ENCODE measurements around the gene KPNA3.
"Not testable (repeated sequence)": the region's sequence is repeated elsewhere in the genome, so short reads cannot be mapped to it uniquely, and the experiment has no call there.

KPNA3 gene

DNA sequence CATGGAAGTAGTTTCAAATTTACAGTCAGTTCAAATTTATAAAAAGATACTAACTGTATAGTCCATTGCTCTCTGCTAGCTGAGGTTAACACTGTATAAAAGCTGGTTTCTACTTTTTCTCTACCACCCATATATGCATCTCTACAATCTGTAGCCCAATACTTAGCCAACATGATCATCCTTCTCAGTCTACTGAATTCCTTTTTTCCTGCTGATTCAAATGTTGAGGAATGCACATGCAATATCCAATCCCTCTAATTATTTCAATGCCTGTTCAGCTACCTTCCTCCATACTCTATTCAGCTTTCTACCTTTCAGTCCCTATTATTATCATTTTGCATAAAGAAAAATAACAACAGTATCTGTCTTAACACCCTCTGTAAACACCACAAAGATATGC is 15.6 kb downstream of the KPNA3 start:
- H3K4me1 ChIP-seq (ENCODE audit: insufficient read depth, low read length), result no peaks in the 10 kb centered on the region
- H3K27me3 ChIP-seq (ENCODE audit: control insufficient read depth in 1 of 2, insufficient read depth in 2 of 2, low read length in 2 of 2), result no peaks in the 10 kb centered on the region
- H3K4me3 ChIP-seq (ENCODE audit: low read depth in 1 of 2, low read length in 2 of 2), result no peak overlapping the region
- H3K27ac ChIP-seq (ENCODE audit: low read depth, low read length), result no peak overlapping the region
- no peak overlapping the region for H3K9ac ChIP-seq (ENCODE audit: low read length)
- H3K36me3 ChIP-seq (ENCODE audit: insufficient read depth, low read length), result no peaks in the 10 kb centered on the region
- H3K9me3 ChIP-seq (ENCODE audit: low read length), result no peaks in the 10 kb centered on the region

DNA sequence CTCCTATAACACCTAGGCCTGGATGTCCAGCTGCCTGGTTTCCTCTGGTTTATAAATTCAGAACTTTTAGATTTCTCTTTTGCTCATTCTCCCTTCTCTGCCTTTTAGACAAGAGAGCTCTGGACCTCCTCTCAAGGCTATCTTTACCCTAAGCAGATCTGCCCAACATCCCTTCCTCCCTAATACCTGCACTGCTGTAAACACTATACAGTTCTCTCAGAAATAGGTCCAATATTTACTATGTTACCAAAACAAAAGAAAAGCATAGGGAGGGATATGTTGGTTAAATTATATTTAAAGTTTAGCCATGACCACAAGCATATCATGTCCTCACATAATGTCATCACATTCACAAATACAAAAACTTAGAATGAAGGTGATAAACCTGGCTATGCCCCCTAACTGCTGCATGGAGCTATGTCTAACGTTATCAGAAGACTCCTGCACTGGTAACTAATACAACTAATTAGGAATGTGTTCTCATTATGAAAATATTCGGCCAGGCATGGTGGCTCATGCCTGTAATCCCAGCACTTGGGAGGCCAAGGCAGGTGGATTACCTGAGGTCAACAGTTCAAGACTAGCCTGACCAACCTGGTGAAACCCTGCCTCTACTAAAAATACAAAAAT is 18.0 kb downstream of the KPNA3 start:
- no peak overlapping the region for H3K27ac ChIP-seq (ENCODE audit: low read depth, low read length)
- no peaks in the 10 kb centered on the region for H3K9me3 ChIP-seq (ENCODE audit: low read length)
- no peaks in the 10 kb centered on the region for H3K4me1 ChIP-seq (ENCODE audit: insufficient read depth, low read length)
- H3K27me3 ChIP-seq (ENCODE audit: control insufficient read depth in 1 of 2, insufficient read depth in 2 of 2, low read length in 2 of 2), result no peaks in the 10 kb centered on the region
- H3K36me3 ChIP-seq (ENCODE audit: insufficient read depth, low read length), result no peaks in the 10 kb centered on the region
- H3K9ac ChIP-seq (ENCODE audit: low read length), result no peak overlapping the region
- H3K4me3 ChIP-seq (ENCODE audit: low read depth in 1 of 2, low read length in 2 of 2), result no peak overlapping the region

DNA sequence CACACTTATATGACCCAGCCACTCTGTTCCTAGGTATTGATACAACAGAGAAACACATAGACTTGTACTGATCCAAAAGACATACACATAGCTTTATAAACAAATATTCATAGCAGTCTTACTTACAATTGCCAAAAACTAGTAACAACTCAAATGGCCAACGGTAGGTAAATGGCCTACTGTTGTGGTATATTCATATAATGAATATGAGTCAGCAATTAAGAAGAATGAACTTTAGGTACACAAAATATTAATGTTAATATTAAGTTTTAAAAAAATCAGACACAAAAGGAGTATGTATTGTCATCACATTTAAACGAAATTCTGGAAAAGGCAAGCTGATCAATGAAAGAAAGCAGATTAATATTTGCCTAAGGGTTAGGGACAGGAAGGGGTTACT is 19.7 kb downstream of the KPNA3 start:
- H3K27me3 ChIP-seq (ENCODE audit: control insufficient read depth in 1 of 2, insufficient read depth in 2 of 2, low read length in 2 of 2), result no peaks in the 10 kb centered on the region
- H3K27ac ChIP-seq (ENCODE audit: low read depth, low read length), result no peak overlapping the region
- no peaks in the 10 kb centered on the region for H3K36me3 ChIP-seq (ENCODE audit: insufficient read depth, low read length)
- H3K4me3 ChIP-seq (ENCODE audit: low read depth in 1 of 2, low read length in 2 of 2), result no peak overlapping the region
- no peak overlapping the region for H3K9ac ChIP-seq (ENCODE audit: low read length)
- no peaks in the 10 kb centered on the region for H3K9me3 ChIP-seq (ENCODE audit: low read length)
- no peaks in the 10 kb centered on the region for H3K4me1 ChIP-seq (ENCODE audit: insufficient read depth, low read length)

DNA sequence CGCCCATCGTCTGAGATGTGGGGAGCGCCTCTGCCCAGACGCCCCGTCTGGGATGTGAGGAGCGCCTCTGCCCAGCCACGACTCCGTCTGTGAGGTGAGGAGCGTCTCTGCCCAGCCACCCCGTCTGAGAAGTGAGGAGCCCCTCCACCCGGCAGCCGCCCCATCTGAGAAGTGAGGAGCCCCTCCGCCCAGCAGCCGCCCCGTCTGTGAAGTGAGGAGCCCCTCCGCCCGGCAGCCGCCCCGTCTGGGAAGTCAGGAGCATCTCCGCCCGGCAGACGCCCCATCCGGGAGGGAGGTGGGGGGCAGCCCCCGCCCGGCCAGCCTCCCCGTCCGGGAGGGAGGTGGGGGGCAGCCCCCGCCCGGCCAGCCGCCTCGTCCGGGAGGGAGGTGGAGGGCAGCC is 30.7 kb downstream of the KPNA3 start:
- H3K4me1 ChIP-seq (ENCODE audit: insufficient read depth, low read length); H3K36me3 ChIP-seq (ENCODE audit: insufficient read depth, low read length); H3K4me3 ChIP-seq (ENCODE audit: low read depth in 1 of 2, low read length in 2 of 2); H3K9ac ChIP-seq (ENCODE audit: low read length); H3K9me3 ChIP-seq (ENCODE audit: low read length); H3K27me3 ChIP-seq (ENCODE audit: control insufficient read depth in 1 of 2, insufficient read depth in 2 of 2, low read length in 2 of 2); H3K27ac ChIP-seq (ENCODE audit: low read depth, low read length): not testable (repeated sequence)

DNA sequence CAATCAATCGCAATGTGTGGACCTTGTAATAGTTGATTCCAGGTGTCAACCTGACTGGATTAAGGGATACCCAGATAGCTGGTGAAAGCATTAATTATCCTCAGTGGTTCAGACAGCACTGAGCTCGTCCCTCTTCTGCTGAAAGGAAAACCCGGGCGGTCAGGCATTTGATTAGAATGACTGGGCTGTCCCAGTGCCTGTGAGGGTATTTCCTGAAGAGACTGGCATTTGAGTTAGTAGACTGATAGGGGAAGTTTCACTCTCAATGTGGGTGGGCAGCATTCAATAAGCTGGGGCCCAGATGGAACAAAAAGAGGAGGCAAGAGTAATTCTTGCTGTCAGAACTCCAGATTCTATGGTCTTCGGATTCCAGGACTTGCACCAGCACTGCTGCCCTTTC is 31.9 kb downstream of the KPNA3 start:
- Histone ChIP-seq H3K27ac (ENCODE audit: low read depth, low read length) (no peak overlapping the region), H3K4me3 (ENCODE audit: low read depth in 1 of 2, low read length in 2 of 2) (no peak overlapping the region), H3K9me3 (ENCODE audit: low read length) (no peaks in the 10 kb centered on the region), H3K27me3 (ENCODE audit: control insufficient read depth in 1 of 2, insufficient read depth in 2 of 2, low read length in 2 of 2) (no peaks in the 10 kb centered on the region), H3K36me3 (ENCODE audit: insufficient read depth, low read length) (no peaks in the 10 kb centered on the region), H3K9ac (ENCODE audit: low read length) (no peak overlapping the region), H3K4me1 (ENCODE audit: insufficient read depth, low read length) (no peaks in the 10 kb centered on the region)

DNA sequence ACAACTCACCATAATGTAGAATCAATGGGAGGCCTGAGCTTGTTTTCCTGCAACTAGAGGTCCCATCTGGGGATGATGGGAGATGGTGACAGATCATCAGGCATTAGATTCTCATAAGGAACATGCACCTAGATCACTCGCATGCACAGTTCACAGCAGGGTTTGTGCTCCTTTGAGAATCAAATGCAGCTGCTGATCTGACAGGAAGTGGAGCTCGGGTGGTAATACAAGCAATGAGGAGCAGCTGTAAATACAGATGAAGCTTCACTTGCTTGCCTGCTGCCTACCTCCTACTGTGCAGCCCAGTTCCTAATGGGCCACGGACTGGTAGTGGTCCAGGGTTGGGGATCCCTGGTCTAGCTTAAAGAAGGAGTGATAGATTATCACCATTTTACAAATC is 33.0 kb downstream of the KPNA3 start:
- Histone ChIP-seq H3K9me3 (ENCODE audit: low read length) (no peaks in the 10 kb centered on the region), H3K4me1 (ENCODE audit: insufficient read depth, low read length) (no peaks in the 10 kb centered on the region), H3K36me3 (ENCODE audit: insufficient read depth, low read length) (no peaks in the 10 kb centered on the region), H3K27ac (ENCODE audit: low read depth, low read length) (no peak overlapping the region), H3K4me3 (ENCODE audit: low read depth in 1 of 2, low read length in 2 of 2) (no peak overlapping the region), H3K27me3 (ENCODE audit: control insufficient read depth in 1 of 2, insufficient read depth in 2 of 2, low read length in 2 of 2) (no peaks in the 10 kb centered on the region), H3K9ac (ENCODE audit: low read length) (no peak overlapping the region)

DNA sequence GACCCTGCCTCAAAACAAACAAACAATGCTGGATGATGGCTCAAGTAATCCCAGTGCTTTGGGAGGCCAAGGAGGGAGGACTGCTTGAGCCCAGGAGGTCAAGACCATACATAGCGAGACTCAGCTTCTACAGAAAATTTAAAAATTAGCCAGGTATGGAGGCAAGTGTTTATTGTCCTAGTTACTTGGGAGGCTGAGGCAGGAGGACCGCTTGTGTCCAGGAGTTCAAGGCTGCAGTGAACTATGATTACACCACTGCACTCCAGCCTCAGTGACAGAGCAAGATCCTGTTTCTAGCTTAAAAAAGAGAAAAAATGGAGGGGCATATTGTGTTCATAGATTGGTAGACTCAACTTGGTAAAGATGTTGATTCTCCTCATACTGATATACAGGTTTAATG is 36.2 kb downstream of the KPNA3 start:
- Histone ChIP-seq H3K36me3 (ENCODE audit: insufficient read depth, low read length) (no peaks in the 10 kb centered on the region), H3K27ac (ENCODE audit: low read depth, low read length) (no peak overlapping the region), H3K4me3 (ENCODE audit: low read depth in 1 of 2, low read length in 2 of 2) (no peak overlapping the region), H3K27me3 (ENCODE audit: control insufficient read depth in 1 of 2, insufficient read depth in 2 of 2, low read length in 2 of 2) (no peaks in the 10 kb centered on the region), H3K4me1 (ENCODE audit: insufficient read depth, low read length) (no peaks in the 10 kb centered on the region), H3K9ac (ENCODE audit: low read length) (no peak overlapping the region), H3K9me3 (ENCODE audit: low read length) (no peaks in the 10 kb centered on the region)

DNA sequence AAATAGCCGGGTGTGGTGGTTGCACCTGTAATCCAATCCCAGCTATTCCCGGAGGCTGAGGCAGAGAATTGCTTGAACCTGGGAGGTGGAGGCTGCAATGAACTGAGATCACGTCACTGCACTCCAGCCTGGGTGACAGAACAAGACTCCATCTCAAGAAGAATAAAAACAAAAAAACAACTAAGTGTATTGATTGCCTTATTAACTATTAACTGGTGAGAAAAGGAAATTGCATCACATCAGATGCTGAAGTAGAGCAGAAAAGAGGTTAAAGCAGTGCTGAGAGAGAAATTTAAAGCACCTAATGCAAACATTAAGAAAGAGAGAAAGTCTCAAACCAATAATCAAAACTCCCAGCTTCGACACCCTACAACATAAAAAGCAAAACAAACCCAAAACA is 38.3 kb downstream of the KPNA3 start:
- no peak overlapping the region for H3K9ac ChIP-seq (ENCODE audit: low read length)
- no peak overlapping the region for H3K27ac ChIP-seq (ENCODE audit: low read depth, low read length)
- H3K27me3 ChIP-seq (ENCODE audit: control insufficient read depth in 1 of 2, insufficient read depth in 2 of 2, low read length in 2 of 2), result no peaks in the 10 kb centered on the region
- H3K4me3 ChIP-seq (ENCODE audit: low read depth in 1 of 2, low read length in 2 of 2), result no peak overlapping the region
- no peaks in the 10 kb centered on the region for H3K36me3 ChIP-seq (ENCODE audit: insufficient read depth, low read length)
- no peaks in the 10 kb centered on the region for H3K4me1 ChIP-seq (ENCODE audit: insufficient read depth, low read length)
- no peaks in the 10 kb centered on the region for H3K9me3 ChIP-seq (ENCODE audit: low read length)

DNA sequence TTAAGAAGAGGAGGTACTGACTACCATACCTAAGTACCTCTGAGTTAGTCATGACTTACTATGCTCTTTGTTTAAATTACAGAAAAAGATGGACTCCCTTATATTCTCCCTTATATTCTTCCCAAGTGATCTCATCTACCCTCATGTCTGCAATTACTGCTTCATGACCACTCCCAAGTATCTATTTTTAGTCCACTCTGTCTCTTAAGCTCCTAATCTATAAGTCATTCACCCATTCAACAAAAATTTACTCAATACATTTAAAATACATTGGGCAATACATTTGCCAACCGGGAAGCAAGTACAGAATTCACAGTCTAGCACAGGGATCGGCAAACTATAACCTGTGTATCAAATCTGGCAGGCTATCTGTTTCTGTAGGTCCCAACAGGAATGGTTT is 42.6 kb downstream of the KPNA3 start:
- Histone ChIP-seq H3K36me3 (ENCODE audit: insufficient read depth, low read length) (peaks cover 3% of the 10 kb centered on the region), H3K9me3 (ENCODE audit: low read length) (no peaks in the 10 kb centered on the region), H3K4me1 (ENCODE audit: insufficient read depth, low read length) (no peaks in the 10 kb centered on the region), H3K27ac (ENCODE audit: low read depth, low read length) (no peak overlapping the region), H3K27me3 (ENCODE audit: control insufficient read depth in 1 of 2, insufficient read depth in 2 of 2, low read length in 2 of 2) (no peaks in the 10 kb centered on the region), H3K4me3 (ENCODE audit: low read depth in 1 of 2, low read length in 2 of 2) (no peak overlapping the region), H3K9ac (ENCODE audit: low read length) (no peak overlapping the region)

DNA sequence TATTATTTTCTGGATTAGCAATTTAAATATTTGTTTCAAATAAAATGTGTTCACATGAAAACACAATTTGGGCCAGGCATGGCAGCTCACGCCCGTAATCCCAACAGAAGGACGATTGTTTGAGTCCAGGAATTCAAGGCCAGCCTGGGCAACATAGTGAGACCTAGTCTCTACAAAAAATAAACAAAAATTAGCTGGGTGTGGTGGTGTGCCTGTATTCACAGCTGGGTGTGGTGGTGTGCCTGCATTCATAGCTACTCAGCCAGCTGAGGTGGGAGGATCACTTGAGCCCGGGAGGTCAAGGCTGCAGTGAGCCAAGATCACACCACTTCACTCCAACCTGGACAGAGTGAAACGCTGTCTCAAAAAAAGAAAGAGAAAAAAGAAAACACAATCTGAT is 46.4 kb downstream of the KPNA3 start:
- Histone ChIP-seq H3K9me3 (ENCODE audit: low read length) (no peaks in the 10 kb centered on the region), H3K4me1 (ENCODE audit: insufficient read depth, low read length) (no peaks in the 10 kb centered on the region), H3K27ac (ENCODE audit: low read depth, low read length) (no peak overlapping the region), H3K27me3 (ENCODE audit: control insufficient read depth in 1 of 2, insufficient read depth in 2 of 2, low read length in 2 of 2) (no peaks in the 10 kb centered on the region), H3K4me3 (ENCODE audit: low read depth in 1 of 2, low read length in 2 of 2) (no peak overlapping the region), H3K36me3 (ENCODE audit: insufficient read depth, low read length) (peaks cover 6% of the 10 kb centered on the region), H3K9ac (ENCODE audit: low read length) (no peak overlapping the region)

DNA sequence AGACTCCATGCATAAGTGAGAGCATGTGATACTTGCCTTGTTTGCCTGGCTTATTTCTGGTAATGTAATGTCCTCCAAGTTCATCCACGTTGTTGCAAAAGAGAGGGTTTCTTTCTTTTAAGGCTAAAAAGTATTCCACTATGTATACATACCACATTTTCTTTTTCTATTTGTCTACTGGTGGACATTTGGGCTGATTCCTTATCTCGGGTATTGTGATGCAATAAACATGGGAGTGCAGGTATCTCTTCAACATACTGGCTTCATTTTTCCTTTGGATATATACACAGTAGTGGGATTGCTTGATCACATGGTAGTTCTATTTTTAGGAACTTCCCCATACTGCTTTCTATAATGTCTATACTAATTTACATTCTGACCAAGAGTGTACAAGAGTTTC is 51.6 kb downstream of the KPNA3 start:
- Histone ChIP-seq H3K27me3 (ENCODE audit: control insufficient read depth in 1 of 2, insufficient read depth in 2 of 2, low read length in 2 of 2) (no peaks in the 10 kb centered on the region), H3K9me3 (ENCODE audit: low read length) (no peaks in the 10 kb centered on the region), H3K27ac (ENCODE audit: low read depth, low read length) (no peak overlapping the region), H3K4me1 (ENCODE audit: insufficient read depth, low read length) (no peaks in the 10 kb centered on the region), H3K4me3 (ENCODE audit: low read depth in 1 of 2, low read length in 2 of 2) (no peak overlapping the region), H3K36me3 (ENCODE audit: insufficient read depth, low read length) (peaks cover 6% of the 10 kb centered on the region), H3K9ac (ENCODE audit: low read length) (no peak overlapping the region)

DNA sequence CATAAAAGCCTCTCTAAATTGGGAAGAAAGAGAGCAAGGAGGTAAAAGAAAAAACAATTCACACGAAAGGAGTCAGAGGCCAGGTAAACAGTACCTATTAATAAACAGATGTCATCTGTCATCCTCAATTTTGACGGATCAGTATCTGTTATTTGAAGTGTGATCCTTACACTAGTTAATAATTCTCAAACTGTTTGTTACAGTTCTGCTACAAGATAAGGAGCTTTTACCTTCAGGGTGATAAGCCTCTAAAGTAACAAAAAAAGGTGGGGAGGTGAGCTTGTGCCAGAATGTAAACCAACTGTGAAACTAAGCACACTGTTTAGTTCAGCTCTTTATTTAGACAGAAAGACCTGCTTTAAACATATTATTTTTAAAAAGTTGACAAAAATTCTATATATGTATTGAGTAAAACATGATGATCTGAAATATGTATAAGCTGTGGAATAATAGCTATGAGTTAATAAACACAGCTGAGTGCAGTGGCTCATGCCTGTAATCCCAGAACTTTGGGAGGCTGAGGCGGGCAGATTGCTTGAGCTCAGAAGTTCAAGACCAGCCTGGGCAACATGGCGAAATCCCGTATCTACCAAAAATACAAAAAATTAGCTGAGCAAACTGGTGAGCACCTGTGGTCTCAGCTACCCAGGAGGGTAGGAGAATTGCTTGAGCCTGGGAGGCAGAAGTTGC is 52.8 kb downstream of the KPNA3 start:
- Histone ChIP-seq H3K9me3 (ENCODE audit: low read length) (no peaks in the 10 kb centered on the region), H3K4me3 (ENCODE audit: low read depth in 1 of 2, low read length in 2 of 2) (no peak overlapping the region), H3K9ac (ENCODE audit: low read length) (no peak overlapping the region), H3K27me3 (ENCODE audit: control insufficient read depth in 1 of 2, insufficient read depth in 2 of 2, low read length in 2 of 2) (no peaks in the 10 kb centered on the region), H3K36me3 (ENCODE audit: insufficient read depth, low read length) (peaks cover 1% of the 10 kb centered on the region), H3K27ac (ENCODE audit: low read depth, low read length) (no peak overlapping the region), H3K4me1 (ENCODE audit: insufficient read depth, low read length) (no peaks in the 10 kb centered on the region)
